ENCODE data around the gene NRDE2.
"Not testable (repeated sequence)": the region's sequence is repeated elsewhere in the genome, so short reads cannot be mapped to it uniquely, and the experiment has no call there.

The NRDE2 gene

GRCh38 chr14:90273532-90273931, 58.2 kb downstream of the NRDE2 start:
- no peak for DNase-seq

- DNase-seq = no peak
Observed at GRCh38 chr14:90272523-90272922, 59.2 kb downstream of the NRDE2 start.

- DNase-seq = no peak
Observed at GRCh38 chr14:90268420-90268819, 63.3 kb downstream of the NRDE2 start.

- no peak for DNase-seq
Observed at GRCh38 chr14:90266441-90267154, 65.1 kb downstream of the NRDE2 start.

- DNase-seq = no peak
Observed at GRCh38 chr14:90263748-90264449, 67.8 kb downstream of the NRDE2 start.

GRCh38 chr14:90256354-90257131, 75.2 kb downstream of the NRDE2 start, which contains the start of gene PSMC1:
PSMC1 (plus strand) TSS chr14:90256553; CDS start chr14:90256598, 45 bp downstream.
- peak; percentile 85 for DNase-seq

- DNase-seq = no peak
Observed at GRCh38 chr14:90255871-90256270, 75.9 kb downstream of the NRDE2 start.

GRCh38 chr14:90253826-90254225, 77.9 kb downstream of the NRDE2 start:
- DNase-seq = no peak

- no peak for DNase-seq
Observed at GRCh38 chr14:90248594-90248993, 83.1 kb downstream of the NRDE2 start.

- not testable (repeated sequence) for DNase-seq
Observed at GRCh38 chr14:90247441-90247840, 84.3 kb downstream of the NRDE2 start.

- DNase-seq = no peak
Observed at GRCh38 chr14:90246936-90247335, 84.8 kb downstream of the NRDE2 start.

GRCh38 chr14:90242444-90242843, 89.3 kb downstream of the NRDE2 start:
- no peak for DNase-seq

GRCh38 chr14:90239139-90239538, 92.6 kb downstream of the NRDE2 start:
- DNase-seq = no peak

- DNase-seq = peak; percentile 28
Observed at GRCh38 chr14:90235179-90235976, 96.4 kb downstream of the NRDE2 start.

GRCh38 chr14:90229942-90230341, 101.8 kb downstream of the NRDE2 start:
- not testable (repeated sequence) for DNase-seq

- DNase-seq = no peak
Observed at GRCh38 chr14:90228478-90228877, 103.3 kb downstream of the NRDE2 start.
